GM10847 (cell line): Measurements from ENCODE around the gene ACE.

ENCODE experiments used
- POLR2A ChIP-seq: IDR thresholded peaks from 2 replicates; pipeline ENCODE4 v1.6.1; 2011; ENCODE audit not compliant: insufficient read length; ENCODE audit errors: extremely low read depth

The ACE gene

DNA sequence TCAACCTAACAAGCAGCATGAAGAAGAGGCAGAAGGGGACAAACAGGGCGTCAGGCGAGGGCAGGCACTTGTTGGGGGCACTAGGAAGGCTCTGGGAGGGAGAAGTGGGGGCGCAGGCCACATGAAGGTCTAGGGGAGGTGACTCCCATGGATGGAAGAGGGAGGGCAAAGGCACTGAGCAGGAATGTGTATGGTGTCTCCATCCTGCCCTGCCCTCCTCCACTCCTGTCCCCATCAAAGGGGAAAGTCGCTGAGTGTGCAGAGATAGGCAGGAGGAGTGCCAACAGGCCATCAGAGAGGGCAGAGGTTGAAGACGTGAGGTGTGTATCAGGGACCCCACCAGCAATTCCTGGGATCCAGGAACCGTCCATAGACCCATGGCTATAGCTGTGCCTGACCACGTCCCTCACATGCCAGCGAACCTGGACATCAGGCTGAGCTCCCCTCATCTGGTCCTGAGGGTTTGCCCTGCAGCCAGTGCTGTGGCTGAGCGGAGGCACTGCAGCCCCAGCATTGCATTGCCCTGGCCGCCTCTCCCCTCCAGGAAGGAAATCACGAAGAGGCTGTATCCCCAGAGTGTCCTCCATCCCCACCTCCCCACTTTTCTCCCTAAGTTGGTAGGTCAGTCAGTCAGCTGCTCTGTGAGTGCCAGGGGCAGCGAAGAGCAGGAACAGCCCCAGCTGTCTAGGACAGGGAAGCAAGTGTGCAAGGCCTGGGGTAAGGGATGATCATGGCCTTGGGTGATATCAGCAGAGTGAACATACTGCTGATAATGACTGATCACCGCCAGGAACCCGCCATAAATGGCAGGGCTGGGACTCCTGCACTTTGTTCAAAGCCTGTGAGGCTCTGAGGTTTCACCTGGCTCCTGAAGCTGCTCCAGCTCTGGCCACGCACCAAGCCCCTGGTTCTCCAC lies 24.6 kb upstream of the ACE start:
- no peak for TF ChIP-seq POLR2A

DNA sequence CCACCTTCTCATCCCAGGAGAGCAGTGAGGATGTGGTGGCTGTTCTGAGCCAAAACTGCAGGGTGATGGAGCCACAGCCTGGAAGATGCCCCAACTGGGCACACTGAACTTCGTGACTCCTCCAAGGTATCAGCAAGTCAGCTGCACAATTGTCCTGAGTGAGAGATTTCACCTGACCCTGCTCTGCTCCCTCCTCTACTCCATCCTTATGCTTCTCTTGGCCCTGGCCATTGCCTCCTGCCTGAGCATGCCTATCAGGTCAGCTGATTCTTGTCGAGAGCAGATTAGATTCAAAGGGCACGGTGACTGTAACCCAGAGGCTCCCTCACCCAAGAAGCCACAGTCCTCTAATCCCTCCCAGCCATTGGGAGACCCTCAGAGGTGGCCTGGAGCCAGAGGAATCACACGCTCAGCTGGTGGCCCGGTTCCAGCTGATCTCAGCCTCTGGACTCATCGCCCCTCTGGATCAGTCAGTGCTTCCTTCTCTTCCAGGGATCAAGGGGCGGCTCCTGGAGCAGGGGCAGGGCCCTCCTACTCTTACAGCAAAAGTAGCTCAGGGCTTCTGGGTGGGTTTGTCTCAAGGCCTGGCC lies 23.8 kb upstream of the ACE start:
- no peak for TF ChIP-seq POLR2A

DNA sequence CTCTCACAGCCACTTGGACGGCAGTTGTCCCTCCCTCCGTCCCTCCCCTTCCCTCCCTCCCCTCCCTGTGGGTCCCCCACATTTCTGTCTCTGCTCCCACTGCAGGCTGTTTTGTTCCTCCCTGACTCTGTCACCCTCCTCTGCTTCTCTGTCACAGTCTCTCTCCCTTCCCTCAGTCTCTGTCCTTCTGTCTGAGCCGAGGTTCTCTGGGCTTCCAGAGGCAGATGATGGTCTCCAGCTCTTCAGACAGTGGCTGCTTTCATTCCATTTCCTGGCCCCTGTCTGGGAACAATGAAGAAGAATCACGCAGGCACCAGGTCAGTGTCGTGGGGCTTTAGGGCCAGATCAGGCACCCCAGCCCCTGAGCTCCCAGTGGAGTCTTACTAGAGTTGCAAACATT lies 21.9 kb upstream of the ACE start:
- no peak for TF ChIP-seq POLR2A

DNA sequence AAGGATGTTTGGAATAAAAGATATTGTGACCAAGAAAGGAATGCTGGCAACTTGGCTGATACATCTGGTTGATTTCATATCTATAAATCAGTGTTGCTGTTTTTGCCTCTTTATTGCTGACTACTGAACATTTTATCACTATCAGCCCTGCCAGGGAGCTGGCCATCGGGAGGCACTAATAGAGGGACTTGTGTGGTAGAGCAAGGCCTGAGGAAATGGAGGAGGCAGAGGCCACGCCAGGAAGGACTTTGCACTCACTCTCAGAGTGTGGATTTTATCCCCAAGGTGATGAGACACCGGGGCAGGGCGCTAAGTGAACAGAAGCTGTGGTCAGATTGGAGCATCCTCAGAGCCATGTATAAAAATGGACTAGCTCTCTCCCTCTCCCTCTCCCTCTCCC lies 21.4 kb upstream of the ACE start:
- TF ChIP-seq POLR2A = no peak

DNA sequence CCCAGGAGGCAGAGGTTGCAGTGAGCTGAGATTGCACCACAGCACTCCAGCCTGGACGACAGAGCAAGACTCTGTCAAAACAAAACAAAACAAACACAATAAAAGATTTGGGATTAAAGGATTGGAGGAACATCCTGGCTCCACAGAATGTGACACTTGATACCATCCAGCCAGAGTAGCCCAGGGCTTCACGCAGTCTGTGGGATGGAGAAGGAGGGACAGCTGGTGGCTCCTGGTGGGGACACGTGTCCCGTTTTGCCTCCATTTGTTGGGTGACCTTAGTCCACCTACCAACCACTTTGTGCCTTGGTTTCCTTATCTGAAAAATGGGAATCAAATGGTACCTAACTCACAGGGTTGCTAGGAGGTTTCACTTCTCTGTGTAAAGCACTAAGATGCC lies 18.4 kb upstream of the ACE start:
- TF ChIP-seq POLR2A = no peak

DNA sequence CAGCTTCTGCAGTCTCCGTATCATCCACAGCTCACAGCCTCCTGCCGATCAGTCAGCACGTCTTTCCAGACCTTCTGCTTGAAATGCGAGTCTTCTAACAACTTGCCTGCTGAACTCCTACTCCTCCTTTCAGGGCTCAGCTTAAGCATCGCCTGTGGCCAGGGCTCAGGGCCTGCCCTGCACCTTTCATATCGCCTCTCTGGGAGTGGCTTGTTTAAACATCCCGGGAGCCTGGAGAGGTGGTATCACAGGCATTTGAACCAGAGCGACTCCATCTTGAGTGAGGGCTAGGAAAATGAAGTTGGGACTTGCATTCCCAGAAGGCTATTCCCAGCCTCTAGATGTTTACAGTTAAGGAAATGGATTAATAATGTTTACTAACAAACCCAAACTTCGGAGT lies 16.8 kb upstream of the ACE start:
- no peak for TF ChIP-seq POLR2A

DNA sequence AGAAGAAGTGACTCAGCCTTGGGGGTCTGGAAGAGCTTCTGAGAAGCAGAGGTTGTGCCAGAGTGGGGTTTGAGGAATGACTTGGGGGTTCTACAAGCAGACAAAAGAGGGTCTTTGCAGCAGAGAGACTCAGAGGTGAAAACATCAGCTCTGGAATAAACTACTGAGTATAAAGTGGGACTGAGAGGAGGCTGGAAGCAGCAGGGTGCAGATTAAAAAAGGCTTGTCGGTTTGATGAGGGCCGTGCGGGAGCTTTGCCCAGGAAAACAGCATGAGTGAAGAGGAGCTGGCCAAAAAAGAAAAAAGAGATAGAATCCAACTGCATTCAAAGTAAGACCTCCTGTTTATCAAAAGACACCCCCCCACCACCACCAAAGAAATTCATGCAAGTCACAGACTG lies 13.1 kb upstream of the ACE start:
- TF ChIP-seq POLR2A = no peak

DNA sequence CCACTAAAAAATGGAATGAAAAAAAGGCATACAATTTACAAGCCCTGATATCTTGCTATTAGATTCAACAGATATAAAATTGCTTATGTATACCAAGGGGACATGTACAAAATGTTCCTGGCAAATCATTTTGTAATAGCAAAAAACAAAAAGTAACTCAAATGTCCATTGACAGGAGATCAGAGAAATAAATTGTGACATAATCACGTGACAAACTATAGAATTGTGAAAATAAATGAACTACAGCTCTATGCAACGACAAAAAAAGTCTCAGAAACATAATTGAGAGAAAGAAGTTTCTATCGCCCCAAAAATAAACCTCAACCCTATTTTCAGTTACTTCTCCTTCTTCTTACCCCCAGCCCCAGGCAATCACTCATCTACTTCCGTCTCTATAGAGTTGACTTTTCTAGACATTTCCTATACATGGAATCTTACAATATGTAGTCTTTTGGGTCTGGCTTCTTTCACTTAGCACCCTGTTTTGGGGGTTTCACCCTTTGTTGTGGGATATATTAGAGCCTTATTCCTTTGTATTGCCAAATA lies 12.1 kb upstream of the ACE start:
- TF ChIP-seq POLR2A = no peak

DNA sequence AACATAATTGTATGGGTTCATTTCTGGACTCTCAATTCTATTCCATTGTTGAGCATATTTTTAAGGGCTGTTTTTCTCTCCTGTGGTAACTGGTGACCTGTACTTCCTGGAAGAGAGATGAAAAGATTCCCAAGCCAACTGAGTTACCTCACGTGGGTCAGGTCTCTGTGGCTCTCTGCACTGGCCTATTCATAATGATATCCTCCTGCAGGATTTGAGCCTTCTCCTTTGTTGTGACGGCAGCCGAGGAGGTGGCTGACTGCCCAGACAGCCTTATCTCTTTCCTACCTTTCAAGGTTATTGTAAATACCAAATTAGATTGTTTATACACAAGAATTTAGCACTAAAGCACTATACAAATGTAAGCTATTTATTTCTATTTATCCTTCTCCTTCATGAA lies 2.7 kb upstream of the ACE start:
- TF ChIP-seq POLR2A = no peak

DNA sequence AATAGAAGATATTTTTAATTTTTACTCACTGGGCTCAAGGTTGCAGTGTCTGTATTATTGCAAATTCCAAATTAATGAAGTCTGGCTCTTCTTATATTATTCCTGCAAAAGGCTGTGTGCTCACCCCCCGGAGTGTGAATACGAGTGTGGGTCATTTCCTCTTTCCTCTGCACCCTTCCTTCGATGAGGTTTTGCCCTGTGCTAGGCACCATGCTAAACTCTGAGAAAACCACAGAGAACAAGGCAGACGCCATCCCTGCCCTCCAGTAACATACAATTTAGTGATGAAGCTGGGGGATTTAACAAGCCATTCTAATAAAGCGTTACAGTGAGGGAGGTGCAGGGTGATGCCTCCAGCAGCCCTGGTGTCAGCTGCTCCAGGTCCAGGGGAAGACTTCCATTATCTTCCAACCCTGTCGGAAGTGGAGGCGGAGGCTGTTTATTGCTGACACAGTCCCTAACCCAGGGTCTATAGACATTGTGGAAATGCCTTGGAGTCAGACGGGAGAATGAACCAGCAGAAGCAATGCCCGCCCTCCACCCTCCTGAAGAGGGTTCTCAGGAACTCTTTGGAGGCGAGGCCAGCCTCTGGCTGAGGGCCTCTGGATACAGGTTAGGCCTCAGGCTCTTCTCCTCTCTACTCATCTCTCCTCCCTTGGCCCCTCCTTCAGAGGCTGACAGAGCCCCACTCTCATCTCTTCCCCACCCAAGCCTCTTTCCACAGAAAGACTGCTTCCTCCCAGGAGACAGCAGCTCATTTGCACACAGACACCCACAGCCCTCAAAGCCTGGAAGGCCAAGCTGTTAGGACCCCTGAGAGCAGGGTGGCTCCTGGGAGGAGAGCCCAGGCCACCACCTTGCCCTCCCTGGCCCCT lies 2.0 kb upstream of the ACE start:
- TF ChIP-seq POLR2A = no peak

DNA sequence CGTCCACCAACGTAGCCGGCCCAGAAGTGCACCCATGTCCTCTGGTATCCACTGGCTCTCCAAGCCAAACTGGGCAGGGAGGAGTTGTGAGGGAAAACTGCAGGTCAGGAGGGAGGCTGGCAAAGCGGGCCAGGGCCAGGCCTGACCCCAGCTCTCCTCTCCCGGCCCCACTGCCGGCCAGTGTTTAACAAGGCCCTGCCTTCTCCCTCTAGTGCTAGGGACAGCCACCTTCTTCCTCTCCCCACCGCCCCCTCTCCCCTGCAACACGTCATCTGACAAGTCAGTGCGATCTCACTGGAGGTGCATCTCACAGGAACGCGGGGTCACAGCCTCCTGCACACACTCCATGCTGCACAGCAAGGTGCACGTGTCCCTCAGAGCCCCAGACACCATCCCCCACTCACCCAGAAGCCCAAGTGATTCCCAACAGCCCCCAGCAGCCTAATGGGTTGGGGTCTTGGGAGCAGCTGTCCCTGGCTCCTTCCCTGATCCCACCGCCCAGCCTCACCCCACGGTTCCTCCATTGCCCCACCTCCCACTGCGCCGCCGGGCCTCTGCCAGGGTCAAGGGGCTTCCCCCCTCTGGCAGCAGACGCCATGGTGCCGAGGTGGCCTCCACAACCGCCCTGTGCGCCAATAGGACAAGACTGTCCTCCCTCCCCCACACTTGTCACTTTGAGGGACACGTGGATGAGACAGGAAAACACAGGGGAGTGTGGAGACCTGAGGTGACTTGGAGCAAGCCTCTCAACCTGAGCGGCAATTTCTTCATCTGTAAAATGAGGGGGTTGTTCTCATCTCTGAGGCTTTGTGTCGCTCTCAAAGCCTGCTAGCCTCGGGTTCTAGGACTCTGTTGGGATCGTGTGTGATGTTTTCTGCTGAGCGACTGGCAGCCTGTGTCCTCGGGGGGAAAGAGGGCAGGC lies 1.1 kb upstream of the ACE start:
- TF ChIP-seq POLR2A = no peak

DNA sequence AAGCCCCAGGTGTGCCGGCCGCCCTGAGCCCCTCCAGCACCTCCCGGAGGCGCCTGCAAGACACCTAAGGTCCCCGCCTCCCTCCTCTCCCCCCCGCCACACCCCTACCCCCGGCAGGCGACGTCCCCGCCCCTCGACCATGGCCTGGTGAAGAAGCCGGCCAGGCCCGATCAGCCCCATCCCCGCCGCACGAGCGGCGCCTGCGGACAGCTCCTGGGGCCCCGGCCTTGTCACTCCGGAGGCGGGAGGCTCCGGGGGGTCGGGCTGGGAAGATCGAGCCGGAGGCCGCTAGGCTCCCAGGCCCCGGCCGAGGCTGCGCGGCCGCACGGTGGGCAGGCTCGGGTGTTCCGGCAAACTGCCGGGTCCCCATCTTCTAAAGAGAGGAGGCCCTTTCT lies 405 bp upstream of the ACE start:
- TF ChIP-seq POLR2A = no peak

DNA sequence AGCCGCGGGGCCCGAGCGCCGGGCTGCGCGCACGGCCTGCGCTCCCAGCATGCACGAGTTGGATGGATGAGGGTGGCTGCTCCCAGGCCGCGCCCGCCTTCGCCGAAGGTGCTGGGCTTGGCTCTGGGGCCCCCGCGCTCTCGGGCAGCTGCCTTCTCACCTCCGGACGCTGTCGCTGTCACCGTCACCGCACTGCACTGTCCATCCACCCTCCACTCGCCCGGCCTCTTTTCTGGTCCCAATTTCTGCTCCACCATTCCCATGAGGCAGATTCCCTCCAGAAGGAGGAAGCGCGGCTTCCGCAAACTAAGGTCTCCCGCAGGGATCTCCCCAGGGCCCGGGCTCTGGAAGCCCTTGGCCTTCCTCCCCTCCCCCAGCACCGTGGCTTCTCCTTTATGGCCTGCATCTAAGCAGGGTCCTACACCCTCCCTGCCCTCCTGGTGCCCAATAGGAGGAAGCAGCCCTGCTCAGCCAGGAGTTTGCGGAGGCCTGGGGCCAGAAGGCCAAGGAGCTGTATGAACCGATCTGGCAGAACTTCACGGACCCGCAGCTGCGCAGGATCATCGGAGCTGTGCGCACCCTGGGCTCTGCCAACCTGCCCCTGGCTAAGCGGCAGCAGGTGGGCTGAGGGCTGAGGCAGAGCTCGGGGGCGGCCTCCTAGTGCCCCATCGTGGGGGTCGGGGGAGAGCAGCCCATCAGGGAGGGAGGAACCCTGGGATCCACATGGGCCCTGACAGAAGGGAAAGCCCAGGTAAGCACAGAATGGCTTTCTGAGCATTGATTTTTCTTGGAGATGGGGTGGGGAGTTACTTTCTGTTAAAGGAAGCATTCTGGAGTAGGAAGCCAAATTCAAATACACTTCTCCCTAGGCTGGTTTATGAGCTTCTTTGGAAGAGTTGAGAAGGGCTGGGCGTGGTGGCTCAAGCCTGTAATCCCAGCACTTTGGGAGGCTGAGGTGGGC lies 899 bp downstream of the ACE start:
- no peak for TF ChIP-seq POLR2A

DNA sequence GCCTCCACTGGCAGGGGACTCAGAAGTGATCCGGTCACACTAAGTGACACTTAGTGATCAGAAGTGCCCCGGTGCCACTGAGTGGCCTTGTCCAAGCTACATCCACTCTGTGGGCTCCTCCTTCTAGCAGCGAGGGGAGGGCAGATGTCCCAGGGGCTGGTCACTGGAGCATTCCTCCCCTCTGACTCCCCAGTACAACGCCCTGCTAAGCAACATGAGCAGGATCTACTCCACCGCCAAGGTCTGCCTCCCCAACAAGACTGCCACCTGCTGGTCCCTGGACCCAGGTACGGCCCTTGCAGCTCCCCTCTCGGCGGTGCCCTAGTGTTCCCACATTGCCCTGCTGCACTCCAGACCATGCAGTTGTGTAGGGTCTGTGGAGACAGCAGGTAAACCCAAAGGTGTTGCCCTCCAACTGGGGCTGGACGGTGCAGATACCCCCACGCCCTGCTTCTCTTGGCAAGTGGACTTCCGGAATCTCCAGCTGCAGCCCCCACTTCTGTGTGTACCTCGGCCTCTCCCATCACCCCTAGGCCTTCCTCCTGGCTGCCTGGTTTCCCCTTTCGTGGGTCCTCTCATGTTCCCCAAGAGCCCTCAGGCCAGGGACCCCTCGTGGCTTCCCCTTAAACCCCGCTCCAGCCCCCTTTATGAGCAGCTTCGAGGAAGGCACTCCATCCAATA lies 2.1 kb downstream of the ACE start:
- TF ChIP-seq POLR2A = no peak
